GM08714 (cell line): ENCODE measurements around the gene RBP5.

Experiments used
- H3K4me3 ChIP-seq: fragments of 200-500 bp; sonication (Bioruptor generic); 2 replicates; pipeline ENCODE4 v1.5.1; 2014; ENCODE audit warnings: mild to moderate bottlenecking, low read length, inconsistent platforms
- ZNF274 ChIP-seq: IDR thresholded peaks from 2 replicates; pipeline ENCODE4 v1.6.1; 2012; ENCODE audit warnings: mild to moderate bottlenecking, low read depth, low read length

Gene RBP5

DNA sequence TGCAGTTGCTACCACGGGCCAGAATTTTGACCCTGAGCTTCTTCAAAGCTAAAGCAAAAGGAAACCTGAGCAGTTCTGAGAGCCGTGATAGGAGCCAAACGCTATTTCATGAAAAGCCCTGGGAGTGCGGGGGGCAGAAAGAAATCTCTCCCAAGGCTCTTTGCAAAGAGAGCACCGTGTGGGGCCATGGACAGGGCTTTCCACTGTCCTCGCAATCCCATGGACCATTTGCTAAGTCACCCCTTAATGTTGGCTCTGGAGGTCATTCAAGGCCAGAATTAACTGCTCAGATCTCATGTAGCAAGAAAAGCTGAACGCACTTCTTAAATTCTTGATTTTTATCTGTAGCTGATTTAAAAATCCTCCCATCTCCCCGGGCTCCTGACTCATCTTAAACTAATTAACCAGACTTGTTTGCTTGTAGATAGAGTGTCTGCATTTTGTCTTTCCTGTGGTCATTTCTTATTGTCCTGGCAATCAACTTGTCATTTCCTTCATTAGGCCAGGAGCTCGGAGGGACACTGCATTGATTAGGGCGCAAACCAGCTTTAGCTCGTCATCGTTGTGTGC is 26.3 kb upstream of the RBP5 start:
- no peak for TF ChIP-seq ZNF274
- no peak overlapping the region for H3K4me3 ChIP-seq

DNA sequence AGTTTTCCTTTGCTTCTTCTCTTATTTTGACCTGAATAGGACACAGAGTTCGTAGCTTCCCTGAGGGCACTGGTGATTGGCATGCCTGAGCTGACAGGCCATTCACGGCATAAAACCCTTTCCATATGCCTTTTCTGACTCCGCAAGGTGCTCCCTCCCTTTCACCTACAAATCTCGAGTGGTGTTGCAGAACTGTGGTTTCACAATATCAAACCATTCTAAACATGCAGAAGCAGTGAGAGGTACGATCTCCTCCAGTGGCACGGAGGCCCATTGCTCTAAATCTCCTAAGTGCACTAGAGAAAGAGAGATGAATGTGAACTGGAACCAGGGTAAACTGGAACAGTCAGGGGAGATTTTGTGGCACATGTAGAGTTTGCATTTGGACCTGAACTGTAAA is 25.4 kb upstream of the RBP5 start:
- no peak for TF ChIP-seq ZNF274

DNA sequence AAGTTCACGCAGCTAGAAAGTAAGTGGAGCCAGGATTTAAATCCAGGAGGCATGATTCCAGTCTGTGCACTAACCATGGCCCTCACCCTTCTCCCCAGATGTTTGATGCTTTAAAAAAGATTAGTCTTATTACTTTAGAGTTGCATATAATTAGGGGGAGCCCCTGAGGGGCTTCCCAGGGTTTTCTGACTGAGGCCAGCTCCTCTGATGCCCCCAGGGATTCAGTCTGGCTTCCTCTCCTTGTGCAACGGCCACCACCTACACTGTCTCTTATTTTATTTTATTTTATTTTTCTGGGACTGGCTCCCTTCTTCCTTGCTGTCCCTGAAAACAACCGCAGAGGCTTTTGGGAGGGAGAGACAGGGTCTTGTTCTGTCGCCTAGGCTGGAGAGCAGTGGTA is 24.1 kb upstream of the RBP5 start:
- no peak overlapping the region for H3K4me3 ChIP-seq
- TF ChIP-seq ZNF274: no peak

More for the DNA sequence above, 25.4 kb upstream of the RBP5 start:
- no peak overlapping the region for H3K4me3 ChIP-seq

DNA sequence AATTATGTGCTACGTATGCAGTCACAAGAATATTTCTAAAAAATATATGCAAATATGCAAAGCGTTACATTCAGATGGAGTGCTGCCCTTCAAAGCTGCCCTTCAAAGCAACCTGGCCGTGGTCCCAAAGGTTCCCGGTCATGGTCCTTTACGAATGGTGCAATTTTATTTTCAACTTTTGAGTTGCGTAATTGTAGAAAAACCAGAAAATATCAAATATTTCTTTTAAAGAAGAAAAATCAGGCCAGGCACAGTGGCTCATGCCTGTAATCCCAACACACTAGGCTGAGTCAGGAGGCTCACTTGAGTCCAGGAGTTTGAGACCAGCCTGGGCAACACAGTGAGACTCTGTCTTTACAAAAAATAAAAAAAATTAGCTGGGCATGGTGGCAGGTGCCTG is 22.8 kb upstream of the RBP5 start:
- no peak overlapping the region for H3K4me3 ChIP-seq
- TF ChIP-seq ZNF274: no peak

DNA sequence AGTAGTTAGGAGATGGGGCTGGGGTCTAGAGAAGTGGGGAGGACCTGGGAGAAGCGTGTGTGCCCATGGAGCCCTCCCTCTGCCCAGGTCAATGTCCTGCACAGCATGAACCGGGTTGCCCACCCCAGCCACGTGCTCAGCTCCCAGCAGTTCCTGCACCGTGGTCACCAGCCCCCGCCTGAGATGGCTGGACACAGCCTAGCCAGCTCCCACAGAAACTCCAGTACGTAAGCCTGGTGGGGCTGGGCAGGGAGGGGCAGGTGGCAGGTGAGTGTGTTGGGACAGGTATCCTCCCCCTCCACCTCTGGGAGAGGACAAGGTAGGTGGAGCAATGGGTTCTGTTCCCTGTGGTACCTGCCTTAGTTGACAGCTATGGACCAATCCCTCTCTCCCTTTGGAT is 22.2 kb upstream of the RBP5 start:
- TF ChIP-seq ZNF274: no peak
- H3K4me3 ChIP-seq: no peak overlapping the region

DNA sequence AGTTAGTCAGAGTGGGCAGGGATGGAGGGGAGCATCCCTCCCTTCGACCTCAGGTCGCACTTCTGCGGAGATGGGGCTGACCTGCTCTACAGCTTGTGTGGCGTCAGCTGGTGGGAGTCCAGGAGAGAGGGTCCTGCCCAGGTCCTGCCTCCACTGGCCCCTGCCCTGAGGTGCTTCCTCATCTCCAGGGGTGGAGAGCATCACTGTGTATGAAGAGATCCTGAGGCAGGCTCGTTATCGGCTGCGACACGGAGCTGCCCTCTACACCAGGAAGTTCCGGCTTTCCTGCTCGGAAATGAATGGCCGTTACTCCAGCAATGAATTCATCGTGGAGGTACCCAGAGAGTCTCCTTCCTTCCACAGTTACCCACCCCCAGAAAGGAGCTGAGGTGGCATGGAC is 21.7 kb upstream of the RBP5 start:
- H3K4me3 ChIP-seq: no peak overlapping the region
- no peak for TF ChIP-seq ZNF274

DNA sequence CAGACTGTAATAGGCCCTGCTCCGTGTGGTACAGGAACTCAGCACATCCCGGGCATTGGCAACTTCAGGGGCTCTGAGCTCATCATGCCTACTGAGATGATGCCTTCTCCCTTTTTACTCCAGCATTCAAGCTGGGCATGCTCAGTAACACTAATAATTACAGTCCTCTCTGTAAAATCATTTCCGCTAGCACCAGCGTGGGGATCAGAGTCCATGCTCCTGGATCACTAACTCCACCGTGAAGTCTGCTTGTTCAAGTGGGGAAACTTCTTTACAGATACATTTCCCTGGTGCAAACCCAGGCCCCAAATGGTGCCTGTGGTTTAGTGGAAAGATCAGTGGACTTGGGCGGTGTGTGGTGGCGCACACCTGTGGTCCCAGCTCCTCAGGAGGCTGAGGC is 18.2 kb upstream of the RBP5 start:
- TF ChIP-seq ZNF274: no peak
- H3K4me3 ChIP-seq: no peak overlapping the region

DNA sequence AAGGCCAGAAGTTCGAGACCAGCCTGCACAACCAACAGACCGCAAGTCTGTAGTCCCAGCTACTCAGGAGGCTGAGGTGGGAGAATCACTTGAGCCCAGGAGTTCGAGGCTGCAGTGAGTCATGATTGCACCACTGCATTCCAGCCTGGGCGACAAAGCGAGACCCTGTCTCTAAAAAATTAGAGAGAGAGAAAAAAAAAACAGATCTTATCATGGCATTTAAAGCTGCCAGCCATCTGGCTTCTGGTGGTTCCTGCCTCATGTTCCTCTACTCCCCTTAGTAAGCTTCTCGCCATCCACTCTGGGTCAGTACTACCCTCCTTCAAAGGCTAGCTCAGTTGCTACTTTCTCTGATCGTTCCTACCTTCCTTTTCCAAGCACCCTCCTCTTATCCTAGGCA is 17.5 kb upstream of the RBP5 start:
- no peak for TF ChIP-seq ZNF274
- no peak overlapping the region for H3K4me3 ChIP-seq

DNA sequence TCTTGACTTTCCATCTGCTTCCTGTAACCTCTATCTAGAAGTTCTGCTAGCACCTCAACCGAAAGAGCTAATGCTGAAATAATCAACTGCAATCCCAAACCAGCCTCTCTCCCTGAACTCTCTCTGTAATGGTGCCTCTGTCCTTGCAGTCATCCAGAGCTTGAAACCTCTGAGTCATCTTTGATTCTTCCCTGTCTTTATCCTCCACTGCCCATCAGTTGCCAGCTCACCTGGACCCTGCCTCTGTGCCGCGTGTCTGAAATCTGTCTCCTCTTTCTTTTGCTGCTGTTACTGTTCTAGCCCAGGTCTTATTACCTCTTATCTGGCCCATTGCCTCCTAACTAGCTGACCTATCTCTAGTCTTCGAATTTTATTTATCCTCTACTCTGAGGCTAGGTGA is 17.0 kb upstream of the RBP5 start:
- H3K4me3 ChIP-seq: no peak overlapping the region
- no peak for TF ChIP-seq ZNF274

DNA sequence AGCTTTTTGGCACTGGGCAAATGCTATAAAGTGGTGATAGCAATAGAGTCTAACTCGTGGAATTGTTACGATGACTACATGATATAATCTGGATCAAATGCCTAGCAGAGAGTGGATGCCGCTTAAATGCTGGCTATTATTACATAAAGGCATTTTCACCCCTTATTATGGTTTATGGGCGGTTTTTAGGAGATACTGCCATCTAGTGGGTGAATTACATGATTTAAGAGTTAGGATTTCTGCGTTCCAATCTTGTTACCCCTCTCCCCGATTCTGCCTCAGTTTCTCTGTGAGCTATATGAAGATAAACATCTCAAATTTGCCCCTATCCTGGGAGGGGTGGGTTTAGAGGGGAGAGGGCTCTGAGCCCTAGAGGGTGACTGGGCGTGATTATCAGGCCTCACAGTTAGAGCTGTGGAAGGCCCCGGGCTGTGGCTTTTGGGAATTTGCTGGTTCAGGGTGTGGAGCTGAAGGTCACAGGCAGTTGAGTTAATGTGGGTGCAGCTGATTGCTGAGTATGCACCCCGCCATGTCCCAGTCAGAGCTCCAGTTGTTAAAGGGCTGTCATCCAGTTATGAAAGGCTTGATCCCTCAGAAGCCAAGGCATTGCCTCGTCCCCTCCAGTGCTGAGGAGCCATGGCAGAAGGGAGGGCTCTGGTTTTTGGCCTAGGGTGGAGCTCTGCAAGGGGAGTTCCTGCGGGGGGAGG is 15.9 kb upstream of the RBP5 start:
- TF ChIP-seq ZNF274: no peak
- H3K4me3 ChIP-seq: no peak overlapping the region

DNA sequence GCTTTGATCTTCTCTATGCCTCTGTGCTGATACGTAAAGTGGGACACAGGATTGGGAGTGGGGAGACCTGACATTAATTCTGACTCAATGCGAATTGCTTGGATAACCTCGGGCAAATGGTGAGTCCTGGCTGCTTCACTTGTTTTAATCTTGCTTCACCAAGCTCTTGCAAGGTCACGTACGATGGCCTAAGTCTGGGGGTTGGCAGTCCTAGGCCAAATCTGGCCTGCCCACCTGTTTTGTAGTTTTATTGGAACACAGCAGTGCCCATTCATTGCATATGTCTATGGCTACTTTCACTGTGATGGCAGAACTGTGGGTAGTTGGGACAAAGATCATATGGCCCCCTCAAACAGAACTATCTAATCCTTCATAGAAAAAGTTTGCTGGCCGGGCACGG is 14.9 kb upstream of the RBP5 start:
- TF ChIP-seq ZNF274: no peak
- no peak overlapping the region for H3K4me3 ChIP-seq

DNA sequence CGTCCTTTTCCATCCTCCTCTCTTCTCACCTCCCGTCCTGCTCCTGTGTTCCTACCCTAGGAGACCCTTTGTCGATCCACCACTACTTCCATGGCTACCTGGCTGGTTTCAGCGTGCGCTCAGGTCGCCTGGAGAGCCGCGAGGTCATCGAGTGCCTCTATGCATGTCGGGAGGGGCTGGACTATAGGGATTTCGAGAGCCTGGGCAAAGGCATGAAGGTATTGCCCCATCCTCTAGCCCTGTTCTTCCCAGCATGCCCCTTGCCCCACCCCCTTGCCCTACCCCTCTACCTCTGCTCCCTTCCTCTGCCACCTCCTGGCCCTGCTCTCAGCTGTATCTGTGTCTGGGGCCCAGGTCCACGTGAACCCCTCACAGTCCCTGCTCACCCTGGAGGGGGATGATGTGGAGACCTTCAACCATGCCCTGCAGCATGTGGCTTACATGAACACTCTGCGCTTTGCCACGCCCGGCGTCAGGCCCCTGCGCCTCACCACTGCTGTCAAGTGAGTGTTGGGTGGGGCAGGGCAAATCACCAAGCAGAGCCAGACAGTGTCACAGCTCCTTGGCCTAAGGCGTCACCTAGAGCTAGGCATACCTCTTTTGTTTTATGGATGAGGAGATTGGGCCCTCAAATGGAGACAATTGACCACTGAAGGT is 14.2 kb upstream of the RBP5 start:
- H3K4me3 ChIP-seq: no peak overlapping the region
- TF ChIP-seq ZNF274: no peak

DNA sequence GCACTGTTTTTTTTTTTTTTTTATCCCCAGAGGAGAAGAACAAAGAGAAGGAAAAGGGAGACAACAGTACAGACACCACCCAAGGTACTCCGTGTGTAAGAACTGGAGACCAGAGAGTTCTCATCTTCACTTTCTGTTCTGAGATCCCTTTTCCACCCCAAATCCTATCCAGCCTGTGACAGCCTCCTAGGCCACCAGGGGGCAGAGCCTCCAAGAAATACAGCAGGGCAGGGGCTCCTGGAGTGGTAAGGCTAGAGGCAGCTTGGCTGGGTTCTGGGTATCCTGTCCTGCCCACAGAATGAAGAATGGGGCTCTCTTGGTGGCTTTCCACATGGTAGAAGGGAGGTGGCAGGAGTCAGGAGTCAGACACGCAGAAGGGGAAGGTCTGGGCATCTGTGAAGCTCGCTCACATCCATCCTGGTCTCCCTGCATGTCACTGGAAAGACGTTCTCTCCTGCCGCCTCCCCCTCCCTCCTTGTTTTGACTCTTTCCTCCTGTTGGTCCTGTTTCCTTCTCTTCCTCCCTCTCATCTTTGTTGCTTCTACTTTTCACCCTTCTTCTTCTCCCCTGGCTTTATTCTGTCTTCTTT is 13.5 kb upstream of the RBP5 start:
- H3K4me3 ChIP-seq: no peak overlapping the region
- TF ChIP-seq ZNF274: no peak

DNA sequence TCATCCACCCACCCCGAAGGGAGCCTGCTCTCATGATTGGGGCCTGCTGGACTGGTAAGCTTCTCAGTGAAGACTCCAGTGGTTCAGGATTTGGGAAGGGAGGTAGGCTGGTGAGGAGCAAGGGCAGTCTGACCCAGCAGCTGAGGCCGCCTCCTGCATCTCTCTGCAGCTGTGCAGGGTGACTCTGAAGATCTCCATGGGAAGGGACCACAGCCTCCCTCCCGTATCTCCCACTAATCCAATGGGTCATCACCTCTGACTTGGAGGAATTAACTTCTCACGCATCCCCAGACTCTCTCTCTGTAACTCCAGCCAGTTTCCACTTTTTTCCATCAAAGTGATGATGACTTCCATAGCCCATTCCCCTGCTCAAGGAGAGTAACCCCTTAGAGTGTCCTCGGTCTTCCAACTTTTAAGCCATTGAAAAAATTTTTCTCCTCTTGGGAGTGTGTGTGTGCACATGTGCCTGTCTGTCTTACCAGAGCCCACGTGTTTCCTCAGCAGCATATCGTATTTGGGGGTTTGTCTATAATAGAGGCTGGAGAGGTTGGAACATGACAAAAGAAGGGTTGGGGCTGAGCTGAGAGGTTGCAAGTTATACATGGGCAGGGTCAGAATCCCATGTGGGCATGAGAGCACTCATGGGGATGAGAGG is 12.8 kb upstream of the RBP5 start:
- TF ChIP-seq ZNF274: no peak
- no peak overlapping the region for H3K4me3 ChIP-seq
